HG02884 (cell line): ENCODE results near the gene PYGB.
"Not testable (repeated sequence)": the region's sequence is repeated elsewhere in the genome, so short reads cannot be mapped to it uniquely, and the experiment has no call there.

ENCODE experiments used
- ATAC-seq: cut with Tn5 transposase; IDR thresholded peaks from one replicate; pipeline ENCODE4 v1.9.1; 2021; ENCODE audit warnings: mild to moderate bottlenecking, moderate library complexity; ENCODE audit not compliant: unreplicated experiment

PYGB gene

GRCh38 chr20:25247518-25247955 is 348 bp upstream of the PYGB start:
- ATAC-seq: peak; percentile 25

GRCh38 chr20:25248786-25249172 is 894 bp downstream of the PYGB start:
- ATAC-seq: peak; percentile 1

- ATAC-seq: no peak
These were observed 1.5 kb downstream of the PYGB start for GRCh38 chr20:25249198-25249931.

- no peak for ATAC-seq
These were observed 2.6 kb downstream of the PYGB start for GRCh38 chr20:25250508-25250907.

- no peak for ATAC-seq
These were observed 3.1 kb downstream of the PYGB start for GRCh38 chr20:25251019-25251418.

- ATAC-seq: no peak
These were observed 3.7 kb downstream of the PYGB start for GRCh38 chr20:25251558-25251957.

- no peak for ATAC-seq
These were observed 4.4 kb downstream of the PYGB start for GRCh38 chr20:25252230-25252651.

- ATAC-seq: no peak
These were observed 5.0 kb downstream of the PYGB start for GRCh38 chr20:25252686-25253421.

GRCh38 chr20:25253606-25254275 is 5.9 kb downstream of the PYGB start:
- ATAC-seq: no peak

GRCh38 chr20:25254571-25254970 is 6.7 kb downstream of the PYGB start:
- ATAC-seq: no peak

- ATAC-seq: no peak
These were observed 7.2 kb downstream of the PYGB start for GRCh38 chr20:25254986-25255680.

GRCh38 chr20:25256226-25256859 is 8.5 kb downstream of the PYGB start:
- no peak for ATAC-seq

- no peak for ATAC-seq
These were observed 9.2 kb downstream of the PYGB start for GRCh38 chr20:25257130-25257529.

GRCh38 chr20:25257756-25258475 is 10.0 kb downstream of the PYGB start:
- ATAC-seq: no peak

- no peak for ATAC-seq
These were observed 10.6 kb downstream of the PYGB start for GRCh38 chr20:25258476-25258805.

GRCh38 chr20:25258828-25259227 is 10.9 kb downstream of the PYGB start:
- no peak for ATAC-seq

- no peak for ATAC-seq
These were observed 11.5 kb downstream of the PYGB start for GRCh38 chr20:25259358-25259757.

- ATAC-seq: no peak
These were observed 11.9 kb downstream of the PYGB start for GRCh38 chr20:25259788-25260254.

- ATAC-seq: not testable (repeated sequence)
These were observed 13.0 kb downstream of the PYGB start for GRCh38 chr20:25260770-25261437.
